NCI-H1436 (cell line): Measurements from ENCODE around the gene SLBP.

Experiments used
- DNase-seq: peaks from one replicate; lab custom pipeline; 2025; lab: John Stamatoyannopoulos, UW

The SLBP gene

DNA sequence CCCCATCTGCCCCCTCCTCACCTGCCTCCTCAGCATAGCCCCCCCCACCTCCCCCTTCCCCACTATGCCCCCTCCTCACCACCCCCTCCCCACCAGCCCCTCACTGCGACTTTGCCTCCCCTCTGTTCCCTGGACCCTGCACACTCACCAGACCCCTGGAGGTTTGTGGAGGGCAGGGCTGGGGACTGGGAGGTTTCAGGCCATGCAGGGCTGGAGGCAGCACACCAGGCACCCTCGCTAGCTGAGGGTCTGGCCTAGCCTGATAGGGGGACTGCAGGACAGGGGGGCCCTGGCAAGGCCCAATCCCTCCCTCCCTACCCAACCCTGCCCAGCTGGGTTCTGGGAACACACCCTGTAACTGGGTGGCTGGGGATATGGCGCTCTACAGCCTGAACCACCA, 37.3 kb upstream of the SLBP start:
- DNase-seq = no peak

DNA sequence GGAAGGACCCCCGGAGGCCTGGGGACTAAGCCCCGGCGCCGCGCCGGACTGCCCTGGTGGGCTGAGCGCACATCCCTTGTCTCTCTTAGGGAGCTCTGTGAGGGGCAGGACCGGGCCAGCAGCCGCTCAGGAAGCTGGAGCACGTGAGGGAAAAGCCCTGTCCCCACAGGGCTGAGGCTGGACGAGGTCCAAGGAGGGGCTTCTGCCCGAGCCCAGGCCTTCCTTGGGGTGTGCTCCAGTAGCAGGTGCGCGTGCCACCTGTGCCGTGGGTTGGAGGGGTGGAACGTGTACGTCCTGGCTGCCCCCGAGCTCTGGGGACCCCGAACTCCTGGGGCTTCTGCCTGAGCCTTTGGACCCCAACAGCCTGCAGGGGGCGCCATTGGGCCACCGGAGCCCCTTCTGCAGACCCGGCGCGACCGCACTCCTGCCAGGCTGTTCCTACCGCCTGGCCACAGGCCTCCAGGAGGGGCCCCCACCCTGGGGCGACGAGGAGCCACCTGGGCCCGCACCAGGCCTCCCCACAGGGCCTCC, 36.4 kb upstream of the SLBP start:
- DNase-seq = peak; percentile 79

- no peak for DNase-seq
Measured at GRCh38 chr4:1747603-1747967, 35.5 kb upstream of the SLBP start.

GRCh38 chr4:1746919-1747602, 34.9 kb upstream of the SLBP start:
- no peak for DNase-seq

DNA sequence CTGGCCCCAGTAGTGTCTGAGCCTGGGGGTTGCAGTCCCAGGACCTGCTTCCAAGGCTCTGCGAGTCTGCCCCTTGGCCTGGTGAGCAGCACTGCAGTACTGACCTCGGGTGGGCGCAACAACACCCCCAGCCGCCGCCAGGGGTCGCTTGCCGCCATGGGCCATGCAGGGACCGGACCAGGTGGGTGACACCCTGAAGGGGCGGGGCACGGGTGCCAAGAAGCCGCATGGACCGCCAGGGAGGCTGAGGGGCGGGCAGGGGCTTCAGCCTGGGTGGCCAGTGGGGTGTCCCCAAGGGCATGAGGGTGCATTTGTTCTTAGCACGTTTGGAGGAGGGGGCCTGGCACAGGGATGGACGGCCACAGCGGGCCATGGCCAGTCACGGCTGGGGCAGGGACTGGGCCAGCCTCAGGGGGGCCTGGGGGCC, 34.2 kb upstream of the SLBP start:
- DNase-seq = peak; percentile 82

DNA sequence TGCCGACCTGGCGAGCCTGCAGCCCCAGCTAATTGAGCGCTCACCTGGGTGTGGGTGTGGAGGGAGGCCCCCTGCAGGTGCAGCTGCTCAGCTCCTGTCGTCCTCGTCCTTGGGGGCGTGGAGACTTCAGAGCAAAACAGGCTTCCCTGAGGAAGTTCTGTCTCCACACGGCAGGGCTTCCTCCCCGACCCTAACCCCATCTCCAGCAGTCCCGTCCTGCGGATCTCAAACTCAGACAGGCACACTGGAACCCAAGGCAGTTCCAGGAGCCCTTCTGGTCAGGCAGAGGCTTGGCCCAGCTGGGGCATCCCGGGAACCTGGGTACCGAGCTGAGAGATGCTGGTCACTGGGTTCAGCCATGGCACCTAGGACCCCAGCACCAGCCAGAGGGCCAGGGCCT, 33.6 kb upstream of the SLBP start:
- DNase-seq = no peak

- DNase-seq = no peak
Measured at GRCh38 chr4:1745165-1745564, 33.0 kb upstream of the SLBP start.

DNA sequence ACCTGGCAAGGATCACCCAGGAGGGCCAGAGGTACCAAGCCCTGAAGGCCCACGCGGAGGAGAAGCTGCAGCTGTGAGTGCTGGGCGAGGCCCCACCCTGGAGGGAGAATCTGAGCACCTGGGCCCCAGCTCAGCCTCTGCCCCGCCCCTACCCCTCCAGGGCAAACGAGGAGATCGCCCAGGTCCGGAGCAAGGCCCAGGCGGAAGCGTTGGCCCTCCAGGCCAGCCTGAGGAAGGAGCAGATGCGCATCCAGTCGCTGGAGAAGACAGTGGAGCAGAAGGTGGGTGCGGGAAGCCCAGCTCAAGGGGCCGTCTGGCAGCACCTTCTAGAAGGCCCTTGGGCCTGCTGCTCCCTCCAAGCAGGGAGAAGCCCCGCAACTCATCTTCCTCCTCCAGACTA, 32.4 kb upstream of the SLBP start:
- no peak for DNase-seq

GRCh38 chr4:1743975-1744374, 31.9 kb upstream of the SLBP start:
- no peak for DNase-seq

DNA sequence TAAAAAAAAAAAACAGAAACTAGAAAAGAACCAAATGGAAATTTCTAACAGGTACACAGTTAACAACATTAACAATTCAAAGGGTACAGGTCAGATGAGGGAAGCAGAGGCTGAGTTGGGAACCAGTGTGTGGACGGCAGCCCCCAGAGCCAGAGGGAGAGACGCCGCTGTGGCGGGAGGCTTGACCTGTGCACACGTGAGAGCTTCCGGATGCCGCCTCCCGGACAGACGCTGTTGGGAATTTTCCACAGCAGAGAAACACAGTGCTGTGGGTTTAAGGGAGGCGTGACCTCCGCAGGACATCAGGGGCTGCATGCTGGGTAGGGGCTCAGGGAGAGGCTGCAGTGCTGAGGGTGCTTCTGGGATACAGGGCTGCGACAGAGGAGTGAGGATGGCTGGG, 31.4 kb upstream of the SLBP start:
- DNase-seq = no peak

- DNase-seq = no peak
Measured at GRCh38 chr4:1741208-1741607, 29.1 kb upstream of the SLBP start.

DNA sequence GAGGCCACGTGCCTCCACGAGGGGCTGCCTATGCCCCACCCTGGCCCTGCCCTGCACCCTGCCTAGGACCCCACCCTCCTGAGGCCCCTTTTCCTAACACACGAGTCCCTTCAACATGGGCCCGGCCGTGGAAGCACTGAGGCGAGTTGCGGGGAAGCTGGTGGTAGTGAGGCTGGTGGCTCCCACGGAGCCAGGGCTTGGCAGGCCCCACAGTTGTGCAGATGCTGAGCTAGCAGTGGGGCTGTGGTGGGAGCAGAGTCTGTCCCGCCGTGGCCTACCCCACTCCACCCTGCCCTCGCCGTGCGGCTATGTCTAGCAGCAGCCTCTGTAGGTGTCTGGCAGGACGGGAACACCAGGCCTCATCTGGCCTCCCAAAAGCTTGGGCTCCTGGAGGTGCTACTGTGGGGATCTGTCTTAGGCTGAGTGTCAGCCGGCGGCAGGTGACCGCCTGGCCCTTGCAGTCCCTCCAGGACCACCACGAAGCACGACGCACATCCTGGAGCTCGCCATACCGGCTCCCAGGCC, 28.0 kb upstream of the SLBP start:
- DNase-seq = no peak

DNA sequence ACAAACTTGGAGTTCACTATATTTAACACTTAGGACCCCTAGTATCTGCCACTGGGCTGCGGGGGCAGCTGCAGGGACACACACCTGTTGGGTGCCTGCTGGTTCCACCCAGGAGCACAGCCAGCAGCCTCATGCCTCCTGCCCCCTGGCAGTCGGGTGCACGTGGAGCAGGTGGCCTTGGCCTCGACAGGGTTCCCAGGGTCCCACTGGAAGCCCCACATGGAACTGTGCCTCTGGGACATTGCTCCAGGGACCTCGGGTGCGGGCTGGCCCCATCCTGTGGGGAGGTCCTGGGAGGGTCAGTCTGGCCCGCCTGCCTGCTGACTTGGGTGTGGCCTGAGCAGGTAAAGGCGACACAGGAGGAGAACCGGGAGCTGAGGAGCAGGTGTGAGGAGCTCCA, 27.2 kb upstream of the SLBP start:
- DNase-seq = no peak

GRCh38 chr4:1738410-1738809, 26.3 kb upstream of the SLBP start:
- DNase-seq = no peak

DNA sequence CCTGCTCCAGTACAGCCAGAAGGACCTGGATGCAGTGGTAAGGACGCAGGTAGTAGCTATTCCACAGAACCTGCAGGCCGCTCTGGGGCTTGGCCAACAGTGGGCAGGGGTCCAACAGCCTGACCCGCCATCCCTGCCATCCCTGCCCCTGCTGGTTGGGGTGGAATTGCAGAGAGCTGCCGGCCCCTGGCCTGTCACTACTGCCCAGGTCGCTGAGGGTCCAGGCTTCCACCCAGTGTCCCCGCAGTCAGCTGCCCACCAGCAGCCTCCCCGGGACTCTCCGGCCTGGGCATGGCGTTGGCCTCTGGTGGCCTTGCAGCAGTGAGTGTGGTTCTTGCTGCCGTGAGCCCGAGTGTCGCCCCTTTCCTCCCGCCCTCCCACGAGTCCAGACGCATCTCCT, 25.5 kb upstream of the SLBP start:
- DNase-seq = no peak

DNA sequence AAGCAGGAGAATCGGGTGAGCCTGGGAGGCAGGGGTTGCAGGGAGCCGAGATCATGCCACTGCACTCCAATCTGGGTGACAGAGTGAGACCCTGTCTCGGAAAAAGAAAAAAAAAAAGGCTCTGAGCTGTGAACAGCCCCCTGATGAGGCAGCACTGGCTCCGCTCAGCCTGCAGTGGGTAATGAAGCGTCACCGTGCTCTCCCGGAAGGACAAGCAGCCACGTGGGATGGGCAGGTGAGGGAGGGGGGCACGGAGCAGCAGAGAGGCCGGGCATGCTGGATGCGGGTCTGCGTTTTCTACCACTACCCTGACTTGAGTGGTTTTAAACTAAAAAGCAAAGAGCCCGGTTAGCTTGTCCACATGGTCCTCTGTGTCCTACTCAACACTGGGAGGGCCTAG, 24.7 kb upstream of the SLBP start:
- DNase-seq = no peak

- no peak for DNase-seq
Measured at GRCh38 chr4:1735215-1735614, 23.1 kb upstream of the SLBP start.

DNA sequence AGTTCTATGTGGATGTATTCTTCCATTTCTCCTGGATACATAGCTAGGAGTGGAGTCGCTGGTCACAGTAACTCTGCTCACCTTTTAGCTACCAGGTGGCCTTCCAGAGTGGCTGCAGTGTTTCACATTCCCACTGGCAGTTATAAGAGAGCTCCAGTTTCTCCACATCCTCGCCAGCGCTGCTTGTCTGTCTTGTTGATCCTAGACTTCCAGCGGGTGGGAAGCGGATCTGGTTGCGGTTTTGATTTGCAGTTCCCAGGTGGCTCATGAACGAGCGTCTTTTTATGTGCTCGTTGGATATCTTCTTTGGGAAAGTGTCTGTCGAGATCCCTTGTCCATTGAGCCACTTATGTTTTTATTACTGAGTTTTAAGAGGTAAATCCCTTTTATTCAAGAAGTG, 20.8 kb upstream of the SLBP start:
- no peak for DNase-seq

DNA sequence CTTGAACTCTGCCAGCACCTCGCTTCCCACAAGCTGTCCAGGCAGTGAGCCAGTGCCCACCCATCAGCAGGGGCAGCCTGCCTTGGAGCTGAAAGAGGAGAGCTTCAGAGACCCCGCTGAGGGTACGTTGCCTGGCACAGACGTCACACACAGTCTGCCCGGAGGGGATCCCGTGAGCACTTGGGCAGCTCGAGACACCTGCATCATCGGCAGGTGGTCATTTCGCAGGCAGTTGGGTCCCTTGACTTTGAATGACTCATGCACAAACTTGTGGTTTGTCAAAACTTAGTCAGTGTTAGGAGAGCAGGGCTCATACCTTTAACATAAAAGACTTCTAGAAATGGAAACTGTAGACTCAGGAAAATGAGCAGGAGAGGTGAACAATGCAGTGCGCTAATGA, 19.1 kb upstream of the SLBP start:
- no peak for DNase-seq

DNA sequence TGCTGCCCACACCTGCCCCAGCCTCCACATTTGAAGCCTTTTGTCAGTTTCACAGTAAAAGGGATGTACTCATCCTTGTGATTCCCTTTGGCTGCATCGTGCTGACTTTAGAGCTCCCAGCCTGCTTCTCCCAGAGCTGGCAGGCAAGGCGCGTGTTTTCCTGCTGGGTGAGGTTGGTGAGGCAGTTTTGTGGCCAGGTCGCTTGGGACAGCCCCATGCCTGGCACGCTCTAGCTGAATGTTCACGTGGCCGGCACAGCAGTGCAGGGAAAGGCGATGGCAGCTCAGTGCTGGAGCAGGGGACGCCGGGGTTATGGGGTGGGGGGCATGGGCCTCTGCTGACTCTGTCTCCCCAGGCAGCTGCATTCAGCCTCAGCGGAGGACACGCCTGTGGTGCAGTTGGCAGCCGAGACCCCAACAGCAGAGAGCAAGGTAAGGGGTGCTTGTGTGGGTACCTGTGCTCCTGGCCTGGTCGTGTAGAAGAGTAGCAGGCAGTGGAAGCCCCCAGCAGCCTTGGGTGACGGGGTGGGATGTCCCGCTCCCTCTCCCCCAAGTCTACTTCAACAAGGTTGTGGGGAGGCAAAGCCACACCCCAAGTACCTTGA, 18.5 kb upstream of the SLBP start:
- no peak for DNase-seq

GRCh38 chr4:1728061-1728980, 16.2 kb upstream of the SLBP start:
- DNase-seq = no peak

GRCh38 chr4:1727117-1728031, 15.3 kb upstream of the SLBP start:
- DNase-seq = no peak
